ENCODE data around the gene TEDC2.

DNA sequence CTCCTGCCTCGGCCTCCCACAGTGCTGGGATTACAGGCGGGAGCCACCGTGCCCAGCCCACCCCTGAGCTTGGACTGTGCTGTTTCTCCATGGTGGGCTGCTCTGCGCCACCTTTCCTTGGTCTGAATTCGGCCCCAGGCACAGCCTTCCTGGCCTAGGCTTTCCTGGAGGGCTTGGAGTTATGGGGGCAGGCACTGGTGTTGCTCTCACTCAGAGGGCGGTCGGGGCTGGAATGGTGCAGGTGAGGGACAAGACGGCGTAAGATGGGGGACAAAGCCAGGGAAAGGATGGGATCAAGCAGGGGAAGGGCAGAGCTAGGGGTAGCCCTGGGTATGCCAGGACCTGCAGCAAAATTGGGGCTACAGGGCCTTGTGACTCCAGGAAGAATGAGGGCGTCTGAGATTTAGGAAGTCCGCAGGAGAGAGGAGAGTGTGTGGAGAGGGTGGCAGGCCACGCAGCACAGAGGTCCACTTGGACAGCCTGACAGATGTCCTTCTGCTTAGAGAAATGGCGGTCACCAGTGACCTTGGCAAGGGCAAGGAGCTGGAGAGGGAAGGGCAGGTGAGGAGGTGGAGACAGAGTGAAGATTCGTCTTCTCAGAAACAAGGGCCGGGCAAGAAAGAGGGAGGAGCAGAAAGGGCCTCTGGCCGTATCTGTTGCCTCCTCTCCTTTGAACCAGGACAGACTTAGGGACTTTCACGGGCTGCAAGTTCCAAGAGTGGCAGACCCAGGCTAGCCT, 52.3 kb downstream of the TEDC2 start:
- TF ChIP-seq, protein P1, sequence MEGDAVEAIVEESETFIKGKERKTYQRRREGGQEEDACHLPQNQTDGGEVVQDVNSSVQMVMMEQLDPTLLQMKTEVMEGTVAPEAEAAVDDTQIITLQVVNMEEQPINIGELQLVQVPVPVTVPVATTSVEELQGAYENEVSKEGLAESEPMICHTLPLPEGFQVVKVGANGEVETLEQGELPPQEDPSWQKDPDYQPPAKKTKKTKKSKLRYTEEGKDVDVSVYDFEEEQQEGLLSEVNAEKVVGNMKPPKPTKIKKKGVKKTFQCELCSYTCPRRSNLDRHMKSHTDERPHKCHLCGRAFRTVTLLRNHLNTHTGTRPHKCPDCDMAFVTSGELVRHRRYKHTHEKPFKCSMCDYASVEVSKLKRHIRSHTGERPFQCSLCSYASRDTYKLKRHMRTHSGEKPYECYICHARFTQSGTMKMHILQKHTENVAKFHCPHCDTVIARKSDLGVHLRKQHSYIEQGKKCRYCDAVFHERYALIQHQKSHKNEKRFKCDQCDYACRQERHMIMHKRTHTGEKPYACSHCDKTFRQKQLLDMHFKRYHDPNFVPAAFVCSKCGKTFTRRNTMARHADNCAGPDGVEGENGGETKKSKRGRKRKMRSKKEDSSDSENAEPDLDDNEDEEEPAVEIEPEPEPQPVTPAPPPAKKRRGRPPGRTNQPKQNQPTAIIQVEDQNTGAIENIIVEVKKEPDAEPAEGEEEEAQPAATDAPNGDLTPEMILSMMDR (IDR thresholded peaks at IDR 0.05) = no peak
- TF ChIP-seq POLR2A (IDR thresholded peaks at IDR 0.05; ENCODE audit: low read depth) = no peak

All from esophagus muscularis mucosa (tissue), 3 donors.